Measurements from ENCODE around the gene RNF167. TPM values are rescaled to one million over a fixed set of nuclear protein-coding genes. Genes with fewer than 3 reads are reported as not detected.
A peak's percentile ranks its signal among the peaks of the same experiment; 100 is the strongest.

Gene RNF167
- total and polyA plus RNA-seq, 2 of the 13 experiments (the other 11 are each of a cell fraction or from before 2014, with no cell fraction given) = 44.1 to 45.4 TPM

DNA sequence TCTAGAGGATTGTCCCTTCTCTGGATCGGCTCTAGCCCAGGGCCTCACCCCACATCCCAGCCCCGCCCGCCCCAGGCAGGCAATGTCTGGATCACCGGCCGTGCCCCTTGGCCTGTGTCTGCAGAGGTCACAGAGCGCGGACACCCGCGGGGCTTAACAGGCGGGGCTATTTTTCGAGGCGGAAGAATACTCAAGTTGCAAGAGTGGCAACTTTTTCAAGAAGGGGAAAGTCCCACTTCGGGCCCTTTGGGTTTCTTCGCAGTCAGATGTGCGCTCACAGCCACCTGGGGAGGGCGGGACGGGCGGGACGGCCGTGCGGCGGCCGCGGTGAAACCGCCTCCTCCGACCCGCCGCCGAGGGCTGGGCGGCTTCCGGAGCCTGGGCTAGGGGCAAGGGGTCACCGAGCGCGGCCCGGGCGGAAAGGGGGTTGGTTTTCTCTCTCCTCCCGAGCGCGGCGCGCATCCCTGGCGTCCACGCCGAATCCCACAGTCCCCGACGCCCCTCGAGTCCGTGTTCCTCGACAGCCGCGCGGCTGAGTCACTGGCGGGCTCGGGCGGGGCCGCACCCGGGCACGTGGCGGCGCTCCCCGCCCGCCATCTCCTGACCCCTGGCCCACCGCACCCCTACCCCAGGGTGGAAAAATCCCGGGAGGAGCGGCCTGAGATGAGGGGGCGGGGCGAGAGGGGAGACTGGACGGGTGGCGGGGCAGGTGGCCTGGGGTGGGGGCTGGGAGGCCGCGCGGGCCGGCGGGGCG lies 9.4 kb downstream of the RNF167 start (continued):
- TF ChIP-seq SALL1 (CRISPR knock-in tag; IDR thresholded peaks at IDR 0.05) (peak; percentile 69), FOXO1 (CRISPR knock-in tag; IDR thresholded peaks at IDR 0.05) (no peak; the same call in 1 of the 2 replicates), FOXK1 (CRISPR knock-in tag; IDR thresholded peaks at IDR 0.05; ENCODE audit: borderline replicate concordance, low read depth) (peak; percentile 13; the same call in 1 of the 2 replicates), POGZ (CRISPR knock-in tag; IDR thresholded peaks at IDR 0.05) (no peak), ZNF777 (CRISPR knock-in tag; IDR thresholded peaks at IDR 0.05) (peak; percentile 96), ZNF703 (CRISPR knock-in tag; IDR thresholded peaks at IDR 0.05; ENCODE audit: borderline replicate concordance) (peak; percentile 65; the same call in 1 of the 2 replicates), ZC3H13 (CRISPR knock-in tag; IDR thresholded peaks at IDR 0.05) (peak; percentile 92), ZNF614 (CRISPR knock-in tag; IDR thresholded peaks at IDR 0.05; ENCODE audit: borderline replicate concordance) (no peak), ZNF678 (CRISPR knock-in tag; IDR thresholded peaks at IDR 0.05) (0 out of 2 replicates have a peak, but pooled peaks have one; percentile 53), MAF1 (CRISPR knock-in tag; IDR thresholded peaks at IDR 0.05; ENCODE audit: borderline replicate concordance) (no peak), ZFX (CRISPR knock-in tag; IDR thresholded peaks at IDR 0.05; ENCODE audit: low read depth) (0 out of 2 replicates have a peak, but pooled peaks have one; percentile 13), PPARG (CRISPR knock-in tag; conservative IDR thresholded peaks at IDR 0.05) (peak; percentile 96), EED (CRISPR knock-in tag; IDR thresholded peaks at IDR 0.05) (no peak), ZNF850 (CRISPR knock-in tag; conservative IDR thresholded peaks at IDR 0.05) (no peak), ZGPAT (CRISPR knock-in tag; IDR thresholded peaks at IDR 0.05) (peak; percentile 84), NR2F1 (CRISPR knock-in tag; IDR thresholded peaks at IDR 0.05) (peak; percentile 71 to 91)
- TF ChIP-seq, protein P1, sequence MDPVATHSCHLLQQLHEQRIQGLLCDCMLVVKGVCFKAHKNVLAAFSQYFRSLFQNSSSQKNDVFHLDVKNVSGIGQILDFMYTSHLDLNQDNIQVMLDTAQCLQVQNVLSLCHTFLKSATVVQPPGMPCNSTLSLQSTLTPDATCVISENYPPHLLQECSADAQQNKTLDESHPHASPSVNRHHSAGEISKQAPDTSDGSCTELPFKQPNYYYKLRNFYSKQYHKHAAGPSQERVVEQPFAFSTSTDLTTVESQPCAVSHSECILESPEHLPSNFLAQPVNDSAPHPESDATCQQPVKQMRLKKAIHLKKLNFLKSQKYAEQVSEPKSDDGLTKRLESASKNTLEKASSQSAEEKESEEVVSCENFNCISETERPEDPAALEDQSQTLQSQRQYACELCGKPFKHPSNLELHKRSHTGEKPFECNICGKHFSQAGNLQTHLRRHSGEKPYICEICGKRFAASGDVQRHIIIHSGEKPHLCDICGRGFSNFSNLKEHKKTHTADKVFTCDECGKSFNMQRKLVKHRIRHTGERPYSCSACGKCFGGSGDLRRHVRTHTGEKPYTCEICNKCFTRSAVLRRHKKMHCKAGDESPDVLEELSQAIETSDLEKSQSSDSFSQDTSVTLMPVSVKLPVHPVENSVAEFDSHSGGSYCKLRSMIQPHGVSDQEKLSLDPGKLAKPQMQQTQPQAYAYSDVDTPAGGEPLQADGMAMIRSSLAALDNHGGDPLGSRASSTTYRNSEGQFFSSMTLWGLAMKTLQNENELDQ (CRISPR knock-in tag; IDR thresholded peaks at IDR 0.05; ENCODE audit: borderline replicate concordance) = no peak
- TF ChIP-seq, protein P2, sequence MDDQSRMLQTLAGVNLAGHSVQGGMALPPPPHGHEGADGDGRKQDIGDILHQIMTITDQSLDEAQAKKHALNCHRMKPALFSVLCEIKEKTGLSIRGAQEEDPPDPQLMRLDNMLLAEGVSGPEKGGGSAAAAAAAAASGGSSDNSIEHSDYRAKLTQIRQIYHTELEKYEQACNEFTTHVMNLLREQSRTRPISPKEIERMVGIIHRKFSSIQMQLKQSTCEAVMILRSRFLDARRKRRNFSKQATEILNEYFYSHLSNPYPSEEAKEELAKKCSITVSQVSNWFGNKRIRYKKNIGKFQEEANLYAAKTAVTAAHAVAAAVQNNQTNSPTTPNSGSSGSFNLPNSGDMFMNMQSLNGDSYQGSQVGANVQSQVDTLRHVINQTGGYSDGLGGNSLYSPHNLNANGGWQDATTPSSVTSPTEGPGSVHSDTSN (CRISPR knock-in tag; IDR thresholded peaks at IDR 0.05; ENCODE audit: borderline replicate concordance) = no peak
- TF ChIP-seq, protein P3, sequence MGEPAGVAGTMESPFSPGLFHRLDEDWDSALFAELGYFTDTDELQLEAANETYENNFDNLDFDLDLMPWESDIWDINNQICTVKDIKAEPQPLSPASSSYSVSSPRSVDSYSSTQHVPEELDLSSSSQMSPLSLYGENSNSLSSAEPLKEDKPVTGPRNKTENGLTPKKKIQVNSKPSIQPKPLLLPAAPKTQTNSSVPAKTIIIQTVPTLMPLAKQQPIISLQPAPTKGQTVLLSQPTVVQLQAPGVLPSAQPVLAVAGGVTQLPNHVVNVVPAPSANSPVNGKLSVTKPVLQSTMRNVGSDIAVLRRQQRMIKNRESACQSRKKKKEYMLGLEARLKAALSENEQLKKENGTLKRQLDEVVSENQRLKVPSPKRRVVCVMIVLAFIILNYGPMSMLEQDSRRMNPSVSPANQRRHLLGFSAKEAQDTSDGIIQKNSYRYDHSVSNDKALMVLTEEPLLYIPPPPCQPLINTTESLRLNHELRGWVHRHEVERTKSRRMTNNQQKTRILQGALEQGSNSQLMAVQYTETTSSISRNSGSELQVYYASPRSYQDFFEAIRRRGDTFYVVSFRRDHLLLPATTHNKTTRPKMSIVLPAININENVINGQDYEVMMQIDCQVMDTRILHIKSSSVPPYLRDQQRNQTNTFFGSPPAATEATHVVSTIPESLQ (CRISPR knock-in tag; conservative IDR thresholded peaks at IDR 0.05) = no peak

Measured in HepG2 (cell line).